Stimulated activated CD8-positive, alpha-beta memory T cell treated with anti-CD3 and anti-CD28 coated beads, Interleukin-15, amount 100 ng/mL, for 24 hours (primary cell): ENCODE results near the gene LMNTD1.
"Not testable (repeated sequence)": the region's sequence is repeated elsewhere in the genome, so short reads cannot be mapped to it uniquely, and the experiment has no call there.

Experiments
- DNase-seq: peaks from one replicate; pipeline ENCODE4 v3.0.0-alpha.2; 2020; ENCODE audit warnings: low read depth

Gene LMNTD1

GRCh38 chr12:25553098-25553497, at the start of gene LMNTD1:
TSS of gene LMNTD1 (minus strand) at chr12:25553283. CDS start at chr12:25552959, 324 bp downstream.
- no peak for DNase-seq

DNA sequence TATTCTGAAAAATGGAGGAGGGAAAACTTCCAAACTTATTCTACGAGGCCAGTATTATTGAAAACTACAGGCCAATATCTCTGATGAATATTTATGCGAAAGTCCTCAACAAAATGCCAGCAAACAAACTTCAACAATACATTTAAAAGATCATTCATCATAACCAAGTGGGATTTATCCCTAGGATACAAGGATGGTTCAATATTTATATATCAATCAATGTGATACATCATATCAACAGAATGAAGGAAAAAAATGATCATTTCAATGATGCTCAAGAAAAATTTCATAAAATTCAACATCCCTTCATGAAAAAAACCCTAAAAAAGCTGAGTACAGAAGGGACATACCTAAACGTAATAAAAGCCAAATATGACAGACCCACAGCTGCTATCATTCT, 45.9 kb upstream of the LMNTD1 start:
- no peak for DNase-seq

DNA sequence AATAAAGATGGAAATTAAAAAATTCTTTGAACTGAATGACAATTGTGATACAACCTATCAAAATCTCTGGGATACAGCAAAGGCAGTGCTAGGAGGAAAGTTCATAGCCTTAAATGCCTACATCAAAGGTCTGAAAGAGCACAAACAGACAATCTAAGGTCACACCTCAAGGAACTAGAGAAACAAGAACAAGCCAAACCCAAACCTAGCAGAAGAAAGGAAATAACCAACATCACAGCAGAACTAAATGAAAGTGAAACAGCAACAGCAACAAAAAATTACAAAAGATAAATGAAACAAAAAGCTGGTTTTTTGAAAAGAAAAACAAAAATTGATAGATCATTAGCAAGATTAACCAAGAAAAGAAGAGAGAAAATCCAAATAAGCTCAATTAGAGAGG, 42.4 kb upstream of the LMNTD1 start:
- DNase-seq: not testable (repeated sequence)

DNA sequence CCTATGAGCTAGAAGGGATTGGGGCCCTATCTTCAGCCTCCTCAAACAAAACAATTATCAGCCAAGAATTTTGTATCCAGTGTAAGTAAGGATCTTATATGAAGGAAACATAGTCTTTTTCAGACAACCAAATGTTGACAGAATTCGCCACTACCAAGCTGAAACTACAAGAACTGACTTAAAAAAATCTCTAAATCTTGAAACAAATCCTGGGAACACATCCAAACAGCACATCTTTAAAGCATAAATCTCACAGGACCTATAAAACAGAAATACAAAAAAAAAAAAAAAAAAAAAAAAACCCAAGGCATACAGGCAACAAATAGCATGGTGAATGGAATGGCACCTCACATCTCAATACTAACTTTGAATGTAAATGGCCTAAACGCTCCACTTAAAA, 41.3 kb upstream of the LMNTD1 start:
- DNase-seq: no peak

DNA sequence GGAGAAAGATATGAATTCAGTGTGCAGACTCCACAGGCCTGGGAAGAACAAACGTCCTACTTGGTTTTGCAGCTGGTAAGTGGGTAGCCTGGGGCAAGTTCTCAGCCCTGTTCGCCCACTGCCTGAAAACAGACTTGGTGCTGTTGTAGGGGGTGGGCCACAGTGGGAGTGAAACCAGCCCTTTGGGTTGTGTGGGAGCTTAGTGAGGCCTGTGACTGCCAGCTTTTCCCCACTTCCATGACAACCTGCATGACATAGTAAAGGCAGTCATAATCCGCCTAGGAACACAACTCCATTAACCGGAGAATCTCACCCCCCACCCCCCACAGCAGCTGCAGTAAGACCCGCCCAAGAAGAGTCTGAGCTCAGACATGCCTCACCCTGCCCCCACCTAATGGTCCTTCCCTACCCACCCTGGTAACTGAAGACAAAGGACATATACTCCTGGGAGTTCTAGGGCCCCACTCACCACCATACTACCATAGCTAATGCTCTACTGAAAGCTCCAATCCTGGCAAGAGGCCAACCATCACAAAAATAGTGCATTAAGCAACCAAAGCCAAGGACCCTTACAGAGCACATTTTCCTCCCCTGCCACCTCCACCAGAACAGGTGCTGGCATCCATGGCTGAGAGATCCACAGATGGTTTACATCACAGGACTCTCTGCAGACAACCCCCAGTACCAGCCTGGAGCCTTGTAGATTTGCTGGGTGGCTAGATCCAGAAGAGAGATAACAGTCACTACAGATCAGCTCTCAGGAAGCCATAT, 39.8 kb upstream of the LMNTD1 start:
- DNase-seq: no peak

- DNase-seq: no peak
Measured at GRCh38 chr12:25591144-25591543, 38.1 kb upstream of the LMNTD1 start.

DNA sequence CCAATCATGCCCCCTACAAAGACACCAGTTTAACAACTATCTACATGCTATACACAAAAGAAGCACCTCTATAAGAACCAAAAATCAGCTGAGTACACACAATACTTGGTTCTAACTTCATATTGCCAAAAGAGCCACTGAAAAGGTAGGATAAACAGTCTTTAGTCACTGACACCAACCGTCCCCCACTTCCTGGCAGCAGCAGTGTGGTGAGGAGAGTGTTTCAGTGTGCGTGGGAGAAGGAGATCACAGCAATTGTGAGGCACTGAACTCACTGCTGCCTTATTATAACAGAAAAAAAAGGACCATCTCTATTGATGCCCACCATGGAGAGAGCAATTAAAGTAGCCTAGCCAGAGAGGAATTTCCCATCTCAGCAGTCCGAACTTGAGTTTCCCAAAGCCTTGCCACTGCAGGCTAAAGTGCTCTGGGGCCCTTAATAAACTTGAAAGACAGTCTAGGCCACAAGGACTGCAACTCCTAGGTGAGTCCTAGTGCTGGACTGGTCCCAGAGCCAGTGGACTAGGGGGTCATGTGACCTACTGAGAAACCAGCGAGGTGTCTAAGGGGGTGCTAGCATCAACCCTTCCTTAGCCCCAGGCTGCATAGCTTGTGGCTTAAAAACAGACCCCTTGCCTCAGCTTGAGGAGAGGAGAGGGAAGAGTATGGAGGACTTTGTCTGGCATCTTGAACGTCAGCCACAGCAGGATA, 37.1 kb upstream of the LMNTD1 start:
- no peak for DNase-seq

- DNase-seq: no peak
Measured at GRCh38 chr12:25587346-25587745, 34.3 kb upstream of the LMNTD1 start.

DNA sequence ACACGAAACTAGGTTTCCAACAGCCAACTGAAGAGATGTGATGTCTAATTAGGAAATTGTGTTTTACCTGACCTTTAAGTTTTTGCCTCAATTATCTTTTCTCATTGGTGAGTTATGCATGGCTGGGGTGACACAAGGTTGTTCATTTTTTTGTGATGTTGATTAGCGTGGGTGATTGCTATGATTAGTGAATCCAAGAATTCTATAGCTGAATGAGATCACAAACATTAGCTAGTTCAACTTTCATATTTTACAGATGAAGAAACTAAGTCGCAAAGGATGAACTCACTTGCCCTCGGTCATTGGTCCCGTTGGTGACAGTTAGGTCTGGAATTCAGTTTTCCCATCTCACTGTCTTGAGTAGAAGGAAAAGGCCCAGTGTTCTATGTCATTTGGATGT, 32.6 kb upstream of the LMNTD1 start:
- no peak for DNase-seq

DNA sequence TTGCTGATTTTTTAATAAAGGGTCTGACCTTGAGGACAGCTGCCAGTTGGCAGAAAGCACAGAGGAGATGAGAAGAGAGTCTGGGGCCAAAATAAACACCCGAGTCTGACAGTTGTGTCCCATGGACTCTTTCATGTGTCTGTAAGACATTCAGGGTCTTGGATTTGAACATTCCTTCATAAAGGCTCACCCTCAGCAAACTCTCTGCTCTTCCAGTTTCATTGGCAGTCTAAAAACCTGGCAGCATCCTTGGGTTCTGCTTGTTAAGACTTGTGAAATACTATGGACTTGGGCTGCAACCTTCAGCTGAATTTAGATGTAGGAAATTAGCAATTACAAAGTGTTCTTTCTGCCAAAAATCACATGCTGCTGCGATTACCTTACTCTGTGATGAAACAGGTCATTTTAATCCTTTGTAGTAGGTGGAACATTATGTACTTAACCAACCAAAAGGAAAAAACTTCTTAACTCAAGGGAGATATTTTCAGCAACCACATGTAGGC, 32.0 kb upstream of the LMNTD1 start:
- DNase-seq: no peak

DNA sequence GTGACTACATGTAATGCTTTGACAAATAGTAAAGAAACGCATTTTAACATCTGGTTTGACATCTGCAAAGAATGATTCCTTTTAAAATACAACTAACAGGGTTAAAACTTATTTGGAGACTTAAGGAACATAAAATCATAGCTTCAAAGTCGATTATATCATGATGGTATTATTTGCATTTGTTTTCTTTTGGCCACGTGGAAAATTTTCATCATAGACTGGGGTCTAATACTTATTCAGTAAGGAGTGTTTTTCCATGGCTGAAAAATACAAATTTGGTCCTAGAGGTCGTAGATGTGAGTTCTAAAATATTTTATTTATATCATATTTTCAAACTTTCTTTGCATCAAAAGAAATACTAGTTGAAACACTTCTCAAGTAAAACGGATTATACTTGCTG, 31.5 kb upstream of the LMNTD1 start:
- no peak for DNase-seq

- DNase-seq: no peak
Measured at GRCh38 chr12:25583545-25583944, 30.5 kb upstream of the LMNTD1 start.

DNA sequence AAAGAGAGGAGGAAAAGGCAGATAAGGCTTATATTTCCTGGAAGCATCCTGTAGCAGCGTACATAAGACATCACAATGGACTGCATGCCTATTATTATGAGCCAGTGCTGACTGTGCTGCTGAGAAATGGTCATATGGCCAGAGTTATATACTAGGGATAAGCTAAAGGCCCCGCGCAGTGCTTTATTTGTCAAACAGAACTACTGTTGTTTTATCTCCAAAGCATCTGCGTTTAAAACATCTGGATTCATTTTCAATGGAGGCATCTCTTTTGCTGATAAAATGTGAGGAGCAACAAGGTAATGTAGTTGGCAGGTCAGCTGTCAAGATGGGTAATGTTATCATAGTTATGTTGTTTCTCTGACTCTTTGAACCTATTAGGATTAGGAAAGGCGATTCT, 28.0 kb upstream of the LMNTD1 start:
- DNase-seq: no peak

DNA sequence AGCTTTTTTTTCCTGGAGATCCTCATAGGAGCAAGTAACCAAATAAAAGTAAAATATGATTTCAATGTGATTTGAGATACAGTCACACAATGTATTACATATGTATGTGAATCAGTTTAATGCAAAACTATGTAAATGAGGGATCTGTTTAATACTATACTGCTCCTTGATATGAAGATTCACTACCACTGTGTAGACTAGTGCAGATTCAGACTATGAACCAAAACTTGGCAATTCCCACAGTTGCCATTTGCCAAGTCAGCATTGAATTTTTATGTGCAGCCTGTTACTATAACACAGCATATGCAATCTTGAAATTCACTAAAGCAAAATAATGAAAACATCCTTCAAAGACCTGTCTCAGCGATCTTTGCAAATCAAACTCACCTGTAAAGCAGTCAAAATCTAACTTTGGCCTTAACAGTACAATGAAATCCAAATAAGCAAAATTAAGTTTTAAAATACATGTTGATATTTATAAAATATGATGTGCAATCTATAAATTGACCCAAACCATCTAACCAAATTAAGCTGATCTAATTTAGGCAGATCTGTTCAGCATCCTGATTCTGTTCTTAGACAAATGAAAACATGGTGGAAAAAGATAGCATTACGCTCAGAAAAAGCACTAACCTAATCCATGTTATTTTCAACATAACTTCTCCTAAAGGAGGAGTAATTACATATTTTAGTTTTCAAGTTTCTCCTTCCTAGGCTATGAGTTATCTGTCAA, 25.5 kb upstream of the LMNTD1 start:
- DNase-seq: no peak

DNA sequence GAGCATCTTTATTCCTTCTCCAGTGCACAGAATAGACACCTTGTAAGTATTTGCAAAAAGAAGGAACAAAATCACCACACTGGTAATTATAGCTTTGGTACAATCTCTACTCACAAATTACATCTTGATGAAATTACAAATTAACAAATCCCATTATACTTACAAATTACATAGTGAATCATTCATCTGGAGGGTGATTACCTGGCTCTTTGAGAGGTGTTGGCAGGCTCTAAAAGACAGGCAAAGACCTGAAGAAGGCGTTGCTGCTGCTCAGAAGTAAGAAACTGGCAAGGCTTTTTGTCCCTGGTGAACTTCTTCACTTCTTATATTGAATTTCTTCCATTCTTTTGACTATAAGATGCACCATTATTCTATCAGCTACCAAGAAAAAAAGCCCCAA, 21.7 kb upstream of the LMNTD1 start:
- no peak for DNase-seq

- no peak for DNase-seq
Measured at GRCh38 chr12:25573346-25573745, 20.3 kb upstream of the LMNTD1 start.

GRCh38 chr12:25570418-25570817, 17.3 kb upstream of the LMNTD1 start:
- no peak for DNase-seq

- no peak for DNase-seq
Measured at GRCh38 chr12:25566202-25566949, 13.3 kb upstream of the LMNTD1 start.

- no peak for DNase-seq
Measured at GRCh38 chr12:25558586-25558985, 5.5 kb upstream of the LMNTD1 start.

DNA sequence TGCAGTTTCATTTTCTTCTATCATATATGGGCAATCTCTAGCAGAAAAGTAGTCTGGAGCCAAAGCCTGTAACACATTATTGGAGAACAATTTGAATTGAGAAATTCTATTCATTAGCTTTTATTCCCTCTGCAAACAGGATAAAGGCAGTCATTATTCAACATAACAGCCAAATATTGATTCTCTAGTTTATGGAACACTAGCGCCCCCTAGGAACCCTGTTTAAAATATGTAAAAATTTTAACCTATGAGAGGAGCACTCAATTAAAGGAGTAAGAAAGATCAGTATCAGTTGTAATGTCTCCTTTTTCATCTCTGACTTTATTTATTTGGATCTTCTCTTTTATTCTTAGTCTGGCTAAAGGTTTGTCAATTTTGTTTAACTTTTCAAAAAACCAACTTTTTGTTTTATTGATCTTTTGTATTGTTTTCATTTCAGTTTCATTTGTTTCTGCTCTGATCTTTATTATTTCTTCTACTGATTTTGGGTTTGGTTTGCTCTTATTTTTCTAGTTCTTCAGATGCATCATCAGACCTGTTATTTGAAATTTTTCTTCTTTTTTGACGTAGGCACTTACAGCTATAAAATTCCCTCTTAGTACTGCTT, 4.8 kb upstream of the LMNTD1 start:
- DNase-seq: no peak

DNA sequence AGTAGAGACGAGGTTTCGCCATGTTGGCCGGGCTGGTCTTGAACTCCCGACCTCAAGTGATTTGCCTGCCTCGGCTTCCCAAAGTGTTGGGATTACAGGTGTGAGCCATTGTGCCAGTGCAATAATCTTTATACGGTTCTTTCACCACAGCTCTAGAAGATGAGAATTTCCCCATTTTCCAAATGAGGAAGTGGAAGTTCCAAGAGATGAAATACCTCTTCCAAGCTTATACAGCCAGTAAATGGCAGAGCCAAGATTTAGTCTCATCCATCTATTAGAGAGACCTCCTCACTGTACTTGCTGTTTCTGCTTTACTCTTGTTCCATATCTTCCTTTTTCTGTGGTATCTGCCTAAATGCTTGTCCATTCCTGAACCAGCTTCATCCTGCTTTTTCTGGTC, 3.1 kb upstream of the LMNTD1 start:
- no peak for DNase-seq

- no peak for DNase-seq
Measured at GRCh38 chr12:25552681-25553080, 402 bp downstream of the LMNTD1 start.
